CD14-positive monocyte (primary cell): ENCODE results near the gene NRXN3. TPM values are rescaled to one million over a fixed set of nuclear protein-coding genes. Genes with fewer than 3 reads are reported as not detected.
A peak's percentile ranks its signal among the peaks of the same experiment; 100 is the strongest.

ENCODE experiments used
- DNase-seq, 3 donors: peaks; one replicate each; pipeline ENCODE4 v3.0.0-alpha.2; 2011 to 2022
- H2AFZ ChIP-seq: 2 replicates; pipeline ENCODE4 v1.6.0; 2012; ENCODE audit warnings: mild to moderate bottlenecking, low read depth, low read length, inconsistent platforms; ENCODE audit not compliant: insufficient read depth, poor library complexity, severe bottlenecking
- H3K27ac ChIP-seq, 2 donors: 1 replicate in 1 of 2; 2 replicates in 1 of 2; pipeline ENCODE4 v1.5.1; 2012 to 2013; ENCODE audit warnings: low read length in 2 of 2, control low read depth in 1 of 2, inconsistent platforms in 1 of 2, low read depth in 1 of 2, mild to moderate bottlenecking in 1 of 2
- H3K27me3 ChIP-seq, 2 donors: one replicate each; pipeline versions ENCODE4 v1.6.0 to v1.6.1; 2011 to 2013; ENCODE audit warnings: low read length in 2 of 2; ENCODE audit not compliant: control insufficient read depth in 2 of 2, insufficient read depth in 2 of 2
- H3K36me3 ChIP-seq, 2 donors: replicated peaks in 1 of 2; 1 replicate in 1 of 2; 2 replicates in 1 of 2; pipeline versions ENCODE4 v1.5.1 to v1.6.1; 2012 to 2013; ENCODE audit warnings: low read length in 2 of 2, control low read depth in 1 of 2, inconsistent platforms in 1 of 2, mild to moderate bottlenecking in 1 of 2; ENCODE audit not compliant: insufficient read depth in 2 of 2, control insufficient read depth in 1 of 2
- H3K4me1 ChIP-seq, 2 donors: 1 replicate in 1 of 2; 2 replicates in 1 of 2; pipeline versions ENCODE4 v1.5.1 to v1.6.1; 2012 to 2013; ENCODE audit warnings: low read length in 2 of 2, control low read depth in 1 of 2, inconsistent platforms in 1 of 2, mild to moderate bottlenecking in 1 of 2, moderate library complexity in 1 of 2; ENCODE audit not compliant: insufficient read depth in 2 of 2, control insufficient read depth in 1 of 2
- H3K4me2 ChIP-seq: replicated peaks from 2 replicates; pipeline ENCODE3; 2012; ENCODE audit warnings: low read length, moderate library complexity, mild to moderate bottlenecking; ENCODE audit not compliant: poor library complexity, severe bottlenecking; ENCODE audit errors: extremely low read depth
- H3K4me3 ChIP-seq, 3 experiments: fragments of 200-600 bp in 1 of 3; sonication (generic) in 1 of 3; replicated peaks in 1 of 3; 1 replicate in 2 of 3; 2 replicates in 1 of 3; pipeline ENCODE4 v1.5.1; 2011 to 2013; ENCODE audit warnings: low read length in 3 of 3, mild to moderate bottlenecking in 3 of 3, control low read depth in 2 of 3, low read depth in 2 of 3, inconsistent platforms in 1 of 3, moderate library complexity in 1 of 3
- H3K79me2 ChIP-seq: 2 replicates; pipeline ENCODE4 v1.6.0; 2012; ENCODE audit warnings: mild to moderate bottlenecking, control low read depth, inconsistent platforms, low read length, moderate library complexity; ENCODE audit not compliant: insufficient read depth
- H3K9ac ChIP-seq: 2 replicates; pipeline ENCODE4 v1.6.0; 2017; ENCODE audit warnings: low read length, mild to moderate bottlenecking; ENCODE audit not compliant: insufficient read depth, poor library complexity, severe bottlenecking
- H3K9me3 ChIP-seq, 2 donors: replicated peaks in 1 of 2; 1 replicate in 1 of 2; 2 replicates in 1 of 2; pipeline versions ENCODE4 v1.5.1 to v1.6.1; 2012 to 2013; ENCODE audit warnings: low read length in 2 of 2, control low read depth in 1 of 2; ENCODE audit not compliant: control insufficient read depth in 1 of 2, insufficient read depth in 1 of 2
- H4K20me1 ChIP-seq: 2 replicates; pipeline ENCODE4 v1.6.0; 2012; ENCODE audit warnings: mild to moderate bottlenecking, low read length, control low read depth, moderate library complexity; ENCODE audit not compliant: insufficient read depth
- H3K27ac Mint-ChIP-seq, 7 donors: one replicate each; pipeline ENCODE4 v1.8.0; 2020; ENCODE audit warnings: mild to moderate bottlenecking in 7 of 7, mixed read lengths in 7 of 7, moderate library complexity in 6 of 7, inconsistent platforms in 2 of 7
- H3K27me3 Mint-ChIP-seq, 3 donors: one replicate each; pipeline ENCODE4 v1.8.0; 2021 to 2022; ENCODE audit warnings: low read depth in 3 of 3, mild to moderate bottlenecking in 3 of 3, mixed read lengths in 3 of 3, moderate library complexity in 3 of 3, inconsistent platforms in 1 of 3
- H3K36me3 Mint-ChIP-seq, 2 donors: one replicate each; pipeline ENCODE4 v1.8.0; 2020; ENCODE audit warnings: mixed read lengths in 2 of 2, inconsistent platforms in 1 of 2, mild to moderate bottlenecking in 1 of 2
- H3K4me1 Mint-ChIP-seq: one replicate; pipeline ENCODE4 v1.8.0; 2020; ENCODE audit warnings: mild to moderate bottlenecking, mixed read lengths
- H3K4me3 Mint-ChIP-seq, 2 donors: one replicate each; pipeline ENCODE4 v1.8.0; 2020; ENCODE audit warnings: mild to moderate bottlenecking in 2 of 2, mixed read lengths in 2 of 2, moderate library complexity in 1 of 2
- H3K9me3 Mint-ChIP-seq, 7 donors: one replicate each; pipeline ENCODE4 v1.8.0; 2020 to 2022; ENCODE audit warnings: mixed read lengths in 7 of 7, mild to moderate bottlenecking in 6 of 7, moderate library complexity in 6 of 7, inconsistent platforms in 2 of 7
- WGBS: methylation state at CpG from one replicate; pipeline ENCODE4 v1.1.5; 2013; ENCODE audit warnings: missing lambda C conversion rate; ENCODE audit not compliant: insufficient coverage; 5-methylcytosine and 5-hydroxymethylcytosine counted together
- intact Hi-C, 2 donors: fragments of 100-400 bp; cut with micrococcal nuclease; formaldehyde crosslinking; loops; one replicate each; pipeline versions ENCODE4 v1.15.0 to v1.15.1; 2023
- polyA plus RNA-seq, 3 donors: library from polyadenylated mRNA; depleted of rRNA in 1 of 3; unstranded in 2 of 3; stranded (reverse) in 1 of 3; fragments of 300-500 nt in 2 of 3; fragments of >200 nt in 1 of 3; fragmentation: Illumina TruSeq in 2 of 3; gene quantifications; 1 replicate in 2 of 3; 2 replicates in 1 of 3; pipeline ENCODE4 v1.2.3, GENCODE V29; 2012 to 2021
- TF ChIP-seq, protein P1 (sequence below): fragments of 200-600 bp; IDR thresholded peaks from one replicate; pipeline ENCODE4 v1.8.0; 2022; ENCODE audit warnings: antibody characterized with exemption, mild to moderate bottlenecking

Gene NRXN3
- polyA plus RNA-seq, 3 donors = not detected

DNA sequence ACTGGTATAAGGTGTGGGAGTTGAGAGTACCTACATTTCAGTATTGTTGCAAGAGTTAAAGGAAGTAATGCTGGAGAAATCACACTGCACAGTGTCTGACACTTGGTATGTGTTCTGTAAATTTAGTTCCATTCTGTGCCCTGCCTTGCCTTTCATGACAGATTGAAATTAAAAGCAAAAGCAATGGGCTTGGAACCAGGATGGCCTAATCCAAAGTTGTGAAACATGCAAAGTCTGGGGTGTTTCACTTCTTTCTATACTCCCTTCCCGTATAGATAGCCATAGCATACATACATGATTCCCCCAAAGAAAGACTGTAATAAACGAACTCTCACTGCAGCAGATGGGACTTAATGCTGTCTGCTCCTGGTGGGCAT is 281.1 kb downstream of the NRXN3 start:
- no CpG with 5 or more reads among the region's 2 CpGs for WGBS
- Mint-ChIP-seq H3K27ac (peak overlapping the region in 6 of 7 donors; percentile 37 to 85 (median 74)), H3K9me3 (no peaks in the 10 kb centered on the region), H3K4me3 (no peak overlapping the region), H3K36me3 (no peaks in the 10 kb centered on the region), H3K27me3 (peaks cover 0 to 2% (median 0%) of the 10 kb centered on the region in 3 donors), H3K4me1 (peaks cover 19% of the 10 kb centered on the region)
- TF ChIP-seq, protein P1, sequence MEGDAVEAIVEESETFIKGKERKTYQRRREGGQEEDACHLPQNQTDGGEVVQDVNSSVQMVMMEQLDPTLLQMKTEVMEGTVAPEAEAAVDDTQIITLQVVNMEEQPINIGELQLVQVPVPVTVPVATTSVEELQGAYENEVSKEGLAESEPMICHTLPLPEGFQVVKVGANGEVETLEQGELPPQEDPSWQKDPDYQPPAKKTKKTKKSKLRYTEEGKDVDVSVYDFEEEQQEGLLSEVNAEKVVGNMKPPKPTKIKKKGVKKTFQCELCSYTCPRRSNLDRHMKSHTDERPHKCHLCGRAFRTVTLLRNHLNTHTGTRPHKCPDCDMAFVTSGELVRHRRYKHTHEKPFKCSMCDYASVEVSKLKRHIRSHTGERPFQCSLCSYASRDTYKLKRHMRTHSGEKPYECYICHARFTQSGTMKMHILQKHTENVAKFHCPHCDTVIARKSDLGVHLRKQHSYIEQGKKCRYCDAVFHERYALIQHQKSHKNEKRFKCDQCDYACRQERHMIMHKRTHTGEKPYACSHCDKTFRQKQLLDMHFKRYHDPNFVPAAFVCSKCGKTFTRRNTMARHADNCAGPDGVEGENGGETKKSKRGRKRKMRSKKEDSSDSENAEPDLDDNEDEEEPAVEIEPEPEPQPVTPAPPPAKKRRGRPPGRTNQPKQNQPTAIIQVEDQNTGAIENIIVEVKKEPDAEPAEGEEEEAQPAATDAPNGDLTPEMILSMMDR = no peak
- Histone ChIP-seq H3K4me2 (peak overlapping the region; percentile 38), H3K27me3 (no peaks in the 10 kb centered on the region), H3K4me1 (peaks cover 21 to 24% of the 10 kb centered on the region in 2 donors), H2AFZ (no peak overlapping the region), H4K20me1 (no peaks in the 10 kb centered on the region), H3K4me3 (peak overlapping the region in 1 of 3 experiments; percentile 23), H3K27ac (peak overlapping the region in 1 of 2 donors; percentile 61), H3K79me2 (no peaks in the 10 kb centered on the region), H3K9ac (no peak overlapping the region), H3K9me3 (no peaks in the 10 kb centered on the region), H3K36me3 (no peaks in the 10 kb centered on the region)
- peak in 1 of 3 donors; percentile 20 for DNase-seq
- intact Hi-C loops = no loop called here

DNA sequence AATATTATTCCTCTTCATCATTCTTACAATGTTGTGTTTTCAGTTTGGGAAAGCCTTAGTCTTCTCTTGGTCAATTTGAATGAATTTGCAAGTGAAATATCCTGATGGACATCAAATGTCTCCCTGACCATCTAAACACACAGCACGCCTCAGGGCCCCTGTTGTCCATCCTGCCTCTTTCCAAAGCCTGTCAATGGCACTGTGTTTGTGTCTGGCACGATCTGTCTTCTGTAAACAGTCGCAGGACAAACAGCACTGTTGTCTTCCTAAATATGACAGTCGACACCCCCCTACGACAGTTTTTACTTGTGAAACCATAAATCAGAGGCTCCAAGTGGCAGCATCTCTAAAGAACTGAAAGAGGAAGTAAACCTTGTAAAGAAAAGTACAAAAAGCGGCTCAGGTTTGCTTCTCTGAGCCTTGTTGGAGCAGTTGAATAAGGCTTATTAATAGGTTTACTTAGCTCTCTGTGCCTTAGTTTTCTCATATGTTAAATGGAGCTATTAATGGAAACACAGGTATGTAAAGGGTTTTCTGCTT is 285.8 kb downstream of the NRXN3 start:
- no peak overlapping the region for H3K27ac ChIP-seq
- DNase-seq = no peak
- H4K20me1 ChIP-seq = no peaks in the 10 kb centered on the region
- peaks cover 0 to 5% (median 1%) of the 10 kb centered on the region in 3 donors for H3K27me3 Mint-ChIP-seq
- no peaks in the 10 kb centered on the region for H3K36me3 Mint-ChIP-seq
- H3K9me3 Mint-ChIP-seq = peaks cover 0 to 4% (median 0%) of the 10 kb centered on the region in 7 donors
- no peak overlapping the region for H3K4me2 ChIP-seq
- peaks cover 12% of the 10 kb centered on the region for H3K4me1 Mint-ChIP-seq
- no peaks in the 10 kb centered on the region for H3K79me2 ChIP-seq
- intact Hi-C loops = no loop called here
- H3K27ac Mint-ChIP-seq = no peak overlapping the region
- H3K36me3 ChIP-seq = no peaks in the 10 kb centered on the region
- no peak overlapping the region for H3K9ac ChIP-seq
- no peak overlapping the region for H2AFZ ChIP-seq
- no peaks in the 10 kb centered on the region for H3K9me3 ChIP-seq
- no peak overlapping the region for H3K4me3 Mint-ChIP-seq
- TF ChIP-seq, protein P1 = no peak
- no peaks in the 10 kb centered on the region for H3K27me3 ChIP-seq
- H3K4me1 ChIP-seq = peaks cover 12 to 13% of the 10 kb centered on the region in 2 donors
- WGBS = 86% methylated on average over 1 of the region's 6 CpGs
- H3K4me3 ChIP-seq = no peak overlapping the region
